ENCODE data around the gene FIGN. TPM values are rescaled to one million over a fixed set of nuclear protein-coding genes. Genes with fewer than 3 reads are reported as not detected.

Gene FIGN
- total and polyA plus RNA-seq, 2 donors (not counting 1 experiment from before 2014, with no cell fraction given): 1.5 to 1.6 TPM

DNA sequence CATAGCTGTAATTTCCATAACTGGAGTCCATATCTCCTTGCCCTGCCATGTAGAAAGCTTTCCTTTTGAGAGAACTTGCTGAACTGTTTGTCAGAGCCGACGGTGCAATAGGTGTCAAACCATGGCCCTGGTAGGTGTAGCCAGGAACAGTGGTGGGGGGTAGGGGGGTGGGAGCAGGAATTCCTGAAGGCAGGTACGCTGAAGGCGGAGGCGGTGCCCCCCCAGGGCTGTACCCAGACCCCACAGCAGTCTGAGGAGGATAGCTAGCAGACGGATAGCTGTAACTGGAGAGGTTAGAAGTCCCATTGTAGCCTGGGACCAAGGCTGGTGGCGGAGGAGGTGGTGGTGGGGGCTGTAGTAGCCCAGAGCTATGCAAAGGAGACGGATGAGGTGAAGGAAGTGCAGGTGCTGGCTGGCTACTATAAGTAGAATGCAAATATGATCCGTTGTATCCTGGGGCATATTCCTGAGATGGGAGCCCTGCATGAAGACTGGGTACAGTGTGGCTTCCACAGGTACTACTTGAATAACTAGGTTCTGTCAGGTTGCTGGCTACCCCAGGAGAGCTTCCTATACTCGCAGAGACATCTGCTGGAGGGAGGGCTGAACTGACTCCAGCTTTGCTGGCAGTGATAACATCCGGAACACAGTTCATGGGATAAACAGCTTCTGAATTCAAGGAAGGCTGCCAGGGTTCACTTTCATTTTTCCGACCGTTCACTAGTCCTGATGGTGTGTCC is 124.8 kb downstream of the FIGN start:
- no peaks in the 10 kb centered on the region for H3K9me3 ChIP-seq (ENCODE audit: control insufficient read depth, insufficient read depth, low read depth, low read length)
- H3K4me1 ChIP-seq (ENCODE audit: control insufficient read depth, extremely low read depth, insufficient read depth, low read length): no peaks in the 10 kb centered on the region
- no peak overlapping the region for H2AFZ ChIP-seq (ENCODE audit: low read length)
- TF ChIP-seq CTCF (conservative IDR thresholded peaks at IDR 0.05 in 1 of 2, IDR thresholded peaks at IDR 0.05 in 1 of 2; ENCODE audit: low read depth in 1 of 2, low read length in 2 of 2): peak in 1 of 2 donors; percentile 7
- no peak for TF ChIP-seq EZH2 (IDR thresholded peaks at IDR 0.05; ENCODE audit: low read length, missing control alignments)
- no peak overlapping the region for H3K9ac ChIP-seq (ENCODE audit: insufficient read depth, low read length)
- DNase-seq (ENCODE audit: low read depth in 2 of 2): no peak
- no peaks in the 10 kb centered on the region for H4K20me1 ChIP-seq (ENCODE audit: control insufficient read depth, extremely low read depth, insufficient read depth, low read length)
- H3K27me3 ChIP-seq (ENCODE audit: control insufficient read depth, insufficient read depth, low read length): no peaks in the 10 kb centered on the region
- no peaks in the 10 kb centered on the region for H3K36me3 ChIP-seq (ENCODE audit: control insufficient read depth, insufficient read depth, low read length)
- no peak overlapping the region for H3K4me2 ChIP-seq (ENCODE audit: extremely low read depth, insufficient read depth, low read length)
- no peaks in the 10 kb centered on the region for H3K79me2 ChIP-seq (ENCODE audit: control insufficient read depth, insufficient read depth, low read length)
- no peak overlapping the region for H3K4me3 ChIP-seq (replicated peaks in 1 of 4; ENCODE audit: control extremely low read depth in 1 of 4, insufficient read depth in 1 of 4, low read depth in 3 of 4, low read length in 4 of 4)
- H3K27ac ChIP-seq (ENCODE audit: insufficient read depth, low read length): no peak overlapping the region

DNA sequence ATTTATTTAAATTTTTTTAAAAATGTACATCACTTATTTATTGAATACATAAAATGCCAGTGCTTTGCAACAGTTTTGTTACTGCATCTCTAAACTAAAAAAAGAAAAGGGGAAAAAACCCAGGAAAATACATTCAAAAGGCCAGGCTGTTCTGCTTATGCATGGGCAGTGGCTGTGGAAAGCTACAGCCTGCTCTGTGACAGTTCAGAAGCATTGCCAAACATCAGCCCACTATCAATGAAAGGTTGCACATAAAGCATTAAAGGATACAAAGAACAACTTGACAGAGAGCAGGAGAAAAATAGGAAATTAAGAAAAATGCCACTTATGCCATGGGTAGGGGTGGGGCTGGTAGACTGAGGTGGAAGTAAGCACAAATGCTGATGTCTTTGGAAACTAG is 128.2 kb downstream of the FIGN start:
- TF ChIP-seq EZH2 (IDR thresholded peaks at IDR 0.05; ENCODE audit: low read length, missing control alignments) (no peak), CTCF (conservative IDR thresholded peaks at IDR 0.05 in 1 of 2, IDR thresholded peaks at IDR 0.05 in 1 of 2; ENCODE audit: low read depth in 1 of 2, low read length in 2 of 2) (no peak)
- Histone ChIP-seq H3K9ac (ENCODE audit: insufficient read depth, low read length) (no peak overlapping the region), H3K27me3 (ENCODE audit: control insufficient read depth, insufficient read depth, low read length) (no peaks in the 10 kb centered on the region)

DNA sequence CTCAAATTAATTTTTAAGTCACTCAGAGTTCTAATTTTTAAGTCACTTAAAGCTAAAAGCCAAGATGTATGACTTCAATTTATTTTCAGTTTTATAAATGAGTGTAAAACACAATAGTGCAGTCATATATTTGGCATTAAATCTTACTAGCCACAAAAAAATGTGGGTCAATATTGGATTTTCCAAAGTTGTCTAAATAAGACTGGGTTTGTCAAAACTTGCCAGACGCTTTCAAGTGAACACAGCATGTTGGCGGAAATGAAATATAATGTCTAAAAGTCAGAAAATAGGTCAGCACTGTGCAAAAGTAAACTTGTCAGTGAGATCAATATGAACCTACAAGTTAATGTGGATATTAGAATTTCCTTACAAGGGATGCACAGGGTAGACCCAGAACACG is 128.9 kb downstream of the FIGN start:
- no peak for DNase-seq (ENCODE audit: low read depth in 2 of 2)
- Histone ChIP-seq H2AFZ (ENCODE audit: low read length) (no peak overlapping the region), H3K27ac (ENCODE audit: insufficient read depth, low read length) (no peak overlapping the region), H3K4me1 (ENCODE audit: control insufficient read depth, extremely low read depth, insufficient read depth, low read length) (peaks cover 2% of the 10 kb centered on the region), H3K9me3 (ENCODE audit: control insufficient read depth, insufficient read depth, low read depth, low read length) (no peaks in the 10 kb centered on the region), H3K79me2 (ENCODE audit: control insufficient read depth, insufficient read depth, low read length) (no peaks in the 10 kb centered on the region), H4K20me1 (ENCODE audit: control insufficient read depth, extremely low read depth, insufficient read depth, low read length) (no peaks in the 10 kb centered on the region), H3K27me3 (ENCODE audit: control insufficient read depth, insufficient read depth, low read length) (no peaks in the 10 kb centered on the region), H3K4me2 (ENCODE audit: extremely low read depth, insufficient read depth, low read length) (no peak overlapping the region), H3K4me3 (replicated peaks in 1 of 4; ENCODE audit: control extremely low read depth in 1 of 4, insufficient read depth in 1 of 4, low read depth in 3 of 4, low read length in 4 of 4) (no peak overlapping the region), H3K36me3 (ENCODE audit: control insufficient read depth, insufficient read depth, low read length) (no peaks in the 10 kb centered on the region), H3K9ac (ENCODE audit: insufficient read depth, low read length) (no peak overlapping the region)
- no peak for TF ChIP-seq EZH2 (IDR thresholded peaks at IDR 0.05; ENCODE audit: low read length, missing control alignments)
- TF ChIP-seq CTCF (conservative IDR thresholded peaks at IDR 0.05 in 1 of 2, IDR thresholded peaks at IDR 0.05 in 1 of 2; ENCODE audit: low read depth in 1 of 2, low read length in 2 of 2): no peak

More for the DNA sequence above, 128.2 kb downstream of the FIGN start:
- H4K20me1 ChIP-seq (ENCODE audit: control insufficient read depth, extremely low read depth, insufficient read depth, low read length): no peaks in the 10 kb centered on the region
- H3K79me2 ChIP-seq (ENCODE audit: control insufficient read depth, insufficient read depth, low read length): no peaks in the 10 kb centered on the region
- no peak overlapping the region for H3K4me3 ChIP-seq (replicated peaks in 1 of 4; ENCODE audit: control extremely low read depth in 1 of 4, insufficient read depth in 1 of 4, low read depth in 3 of 4, low read length in 4 of 4)
- H3K9me3 ChIP-seq (ENCODE audit: control insufficient read depth, insufficient read depth, low read depth, low read length): no peaks in the 10 kb centered on the region
- no peak for DNase-seq (ENCODE audit: low read depth in 2 of 2)
- H3K4me2 ChIP-seq (ENCODE audit: extremely low read depth, insufficient read depth, low read length): no peak overlapping the region
- H3K27ac ChIP-seq (ENCODE audit: insufficient read depth, low read length): no peak overlapping the region
- H3K36me3 ChIP-seq (ENCODE audit: control insufficient read depth, insufficient read depth, low read length): no peaks in the 10 kb centered on the region
- no peak overlapping the region for H2AFZ ChIP-seq (ENCODE audit: low read length)
- H3K4me1 ChIP-seq (ENCODE audit: control insufficient read depth, extremely low read depth, insufficient read depth, low read length): peaks cover 2% of the 10 kb centered on the region

All from fibroblast of lung (primary cell).